Measurements from ENCODE around the gene HSD17B2.

Gene HSD17B2

DNA sequence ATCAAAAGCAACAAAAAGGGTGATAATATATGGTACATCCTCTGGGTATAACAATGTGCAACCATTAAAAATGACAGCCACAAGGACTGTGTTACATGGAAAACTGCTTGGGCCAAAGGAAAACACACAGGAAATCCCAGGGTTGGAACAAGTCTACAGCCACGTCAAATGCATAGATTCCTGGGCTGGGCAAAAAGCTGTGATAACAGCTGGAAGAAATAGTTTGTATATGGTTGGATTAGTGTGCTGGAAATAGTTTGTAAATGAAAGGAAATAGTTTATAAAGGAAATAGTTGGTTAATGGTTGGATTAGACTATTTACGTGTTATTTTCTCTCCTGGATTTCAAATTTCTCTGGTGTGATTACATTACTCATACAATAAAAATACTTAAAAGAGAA, 2.6 kb downstream of the HSD17B2 start:
- DNase-seq (ENCODE audit: low spot score) = no peak
- TF ChIP-seq, protein P1, sequence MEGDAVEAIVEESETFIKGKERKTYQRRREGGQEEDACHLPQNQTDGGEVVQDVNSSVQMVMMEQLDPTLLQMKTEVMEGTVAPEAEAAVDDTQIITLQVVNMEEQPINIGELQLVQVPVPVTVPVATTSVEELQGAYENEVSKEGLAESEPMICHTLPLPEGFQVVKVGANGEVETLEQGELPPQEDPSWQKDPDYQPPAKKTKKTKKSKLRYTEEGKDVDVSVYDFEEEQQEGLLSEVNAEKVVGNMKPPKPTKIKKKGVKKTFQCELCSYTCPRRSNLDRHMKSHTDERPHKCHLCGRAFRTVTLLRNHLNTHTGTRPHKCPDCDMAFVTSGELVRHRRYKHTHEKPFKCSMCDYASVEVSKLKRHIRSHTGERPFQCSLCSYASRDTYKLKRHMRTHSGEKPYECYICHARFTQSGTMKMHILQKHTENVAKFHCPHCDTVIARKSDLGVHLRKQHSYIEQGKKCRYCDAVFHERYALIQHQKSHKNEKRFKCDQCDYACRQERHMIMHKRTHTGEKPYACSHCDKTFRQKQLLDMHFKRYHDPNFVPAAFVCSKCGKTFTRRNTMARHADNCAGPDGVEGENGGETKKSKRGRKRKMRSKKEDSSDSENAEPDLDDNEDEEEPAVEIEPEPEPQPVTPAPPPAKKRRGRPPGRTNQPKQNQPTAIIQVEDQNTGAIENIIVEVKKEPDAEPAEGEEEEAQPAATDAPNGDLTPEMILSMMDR (IDR thresholded peaks at IDR 0.05; ENCODE audit: extremely low read depth, insufficient read depth, missing control alignments) = no peak
- in situ Hi-C loops (cut with MboI; ENCODE audit: low pct_unique_long_range_greater_than_20kb, low sequenced_read_pairs, unreplicated experiment) = no loop called here

DNA sequence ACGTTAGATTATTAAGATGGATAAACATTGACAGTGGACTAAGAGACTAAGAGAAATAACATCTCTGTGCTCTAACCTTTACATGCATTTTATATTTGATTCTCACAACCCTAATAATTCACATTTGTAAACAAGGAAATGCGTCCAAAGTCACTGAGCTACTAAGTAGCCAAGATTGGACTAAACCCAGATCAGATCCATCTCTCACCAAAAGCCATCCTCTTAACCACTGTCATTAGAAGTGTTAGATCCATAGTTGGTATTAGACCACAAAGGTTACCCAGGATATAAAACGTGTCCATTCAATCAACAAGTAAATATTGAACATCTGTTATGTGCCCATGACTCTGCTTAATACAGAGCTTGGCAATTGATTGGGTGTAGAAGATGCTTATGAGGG, 5.2 kb downstream of the HSD17B2 start:
- no peak for DNase-seq (ENCODE audit: low spot score)
- in situ Hi-C loops (cut with MboI; ENCODE audit: low pct_unique_long_range_greater_than_20kb, low sequenced_read_pairs, unreplicated experiment) = no loop called here
- TF ChIP-seq, protein P1 (IDR thresholded peaks at IDR 0.05; ENCODE audit: extremely low read depth, insufficient read depth, missing control alignments) = no peak

DNA sequence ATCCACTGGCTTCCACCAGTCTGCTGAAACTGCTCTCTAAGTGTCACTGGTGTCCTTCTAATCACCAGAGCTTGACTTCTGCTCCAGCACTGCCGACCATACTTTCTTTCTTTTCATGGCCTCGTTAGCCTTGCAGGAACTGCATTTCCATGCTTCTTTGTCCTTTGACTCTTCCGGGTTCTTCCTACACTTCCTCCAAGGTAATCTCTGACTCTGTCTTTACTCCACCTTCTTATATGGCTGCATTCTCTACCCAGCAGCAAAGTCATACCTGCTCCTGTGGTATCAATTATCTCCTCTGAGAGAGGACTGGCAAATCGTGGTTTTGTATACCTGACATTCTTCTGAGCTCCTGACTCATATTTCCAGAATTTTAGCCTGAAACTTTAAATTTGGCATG, 6.5 kb downstream of the HSD17B2 start:
- TF ChIP-seq, protein P1 (IDR thresholded peaks at IDR 0.05; ENCODE audit: extremely low read depth, insufficient read depth, missing control alignments) = no peak
- in situ Hi-C loops (cut with MboI; ENCODE audit: low pct_unique_long_range_greater_than_20kb, low sequenced_read_pairs, unreplicated experiment) = no loop called here
- DNase-seq (ENCODE audit: low spot score) = no peak

DNA sequence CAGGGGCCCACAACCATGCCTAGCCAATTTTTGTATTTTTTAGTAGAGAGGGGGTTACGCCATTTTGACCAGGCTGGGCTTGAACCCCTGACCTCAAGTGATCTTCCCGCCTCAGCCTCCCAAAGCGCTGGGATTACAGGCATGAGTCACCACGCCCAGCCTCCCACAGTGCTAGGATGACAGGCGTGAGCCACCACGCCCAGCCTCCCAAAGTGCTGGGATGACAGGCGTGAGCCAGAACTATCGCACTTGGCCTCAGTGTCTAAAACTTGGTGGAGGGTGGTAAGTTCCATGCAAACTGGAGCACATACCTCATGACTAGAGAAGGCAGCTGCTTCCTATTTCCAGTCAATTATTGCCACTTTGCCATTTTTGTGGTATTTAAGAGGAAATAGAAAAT, 7.1 kb downstream of the HSD17B2 start:
- TF ChIP-seq, protein P1 (IDR thresholded peaks at IDR 0.05; ENCODE audit: extremely low read depth, insufficient read depth, missing control alignments) = no peak
- DNase-seq (ENCODE audit: low spot score) = no peak
- in situ Hi-C loops (cut with MboI; ENCODE audit: low pct_unique_long_range_greater_than_20kb, low sequenced_read_pairs, unreplicated experiment) = no loop called here

DNA sequence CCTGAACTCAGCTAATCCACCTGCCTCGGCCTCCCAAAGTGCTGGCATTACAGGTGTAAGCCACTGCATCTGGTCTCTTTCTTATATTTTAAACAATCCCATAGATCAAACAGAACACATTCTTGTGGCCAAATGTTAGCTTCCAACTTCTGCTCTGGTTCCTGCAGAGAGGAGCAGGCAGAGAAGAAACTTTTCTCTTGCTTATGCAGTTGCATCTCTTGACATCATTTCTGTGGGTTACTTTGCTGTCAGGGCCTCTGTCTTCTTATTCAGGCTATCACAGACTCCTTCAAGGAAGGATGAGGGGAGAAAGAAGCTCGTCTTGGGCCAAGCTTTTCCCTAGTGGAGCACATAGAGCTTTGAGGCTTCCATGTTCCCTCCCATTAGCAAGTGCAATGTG, 7.8 kb downstream of the HSD17B2 start:
- no peak for DNase-seq (ENCODE audit: low spot score)
- in situ Hi-C loops (cut with MboI; ENCODE audit: low pct_unique_long_range_greater_than_20kb, low sequenced_read_pairs, unreplicated experiment) = no loop called here
- TF ChIP-seq, protein P1 (IDR thresholded peaks at IDR 0.05; ENCODE audit: extremely low read depth, insufficient read depth, missing control alignments) = no peak

DNA sequence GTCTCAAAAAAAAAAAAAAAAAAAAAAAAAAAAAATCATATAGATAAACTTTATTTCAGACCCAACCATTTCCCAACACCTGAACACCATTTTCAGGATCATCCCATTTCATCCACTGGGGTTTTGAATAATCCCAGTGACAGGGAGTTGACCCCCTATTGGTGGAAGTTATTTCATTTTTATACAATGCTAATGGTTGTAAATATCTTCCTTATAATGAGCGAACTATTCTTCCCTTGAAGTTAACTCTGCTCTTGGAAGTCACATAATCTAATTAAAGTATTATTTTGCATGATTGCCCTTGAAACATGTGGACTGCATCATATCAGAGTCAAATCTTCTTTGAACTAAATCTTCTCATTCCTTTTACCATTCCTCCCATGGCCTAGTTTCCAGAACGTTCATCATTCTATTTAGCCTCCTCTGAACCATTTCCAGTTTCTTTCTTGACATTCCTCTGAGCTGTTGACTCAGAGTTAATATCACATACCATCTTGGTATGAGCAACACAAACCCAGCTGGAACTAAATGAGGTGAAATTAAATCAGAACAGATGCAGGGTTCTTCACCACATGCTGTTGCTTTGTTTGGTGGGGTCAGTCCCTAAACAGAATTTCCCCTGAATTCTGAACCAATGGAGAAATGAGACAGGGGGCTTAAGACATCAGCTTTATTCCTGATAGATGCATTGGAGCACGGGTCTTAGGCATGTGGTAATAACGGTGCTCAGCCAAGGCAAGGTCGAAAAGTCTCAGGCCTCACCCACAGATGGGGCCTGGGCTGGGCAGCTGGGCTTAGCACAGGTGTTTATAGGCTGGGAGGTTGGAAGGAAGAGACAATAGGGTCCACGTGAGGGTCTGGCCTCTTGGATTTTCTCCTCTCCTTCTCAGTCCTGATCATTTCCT, 8.9 kb downstream of the HSD17B2 start:
- TF ChIP-seq, protein P1 (IDR thresholded peaks at IDR 0.05; ENCODE audit: extremely low read depth, insufficient read depth, missing control alignments) = no peak
- DNase-seq (ENCODE audit: low spot score) = no peak
- in situ Hi-C loops (cut with MboI; ENCODE audit: low pct_unique_long_range_greater_than_20kb, low sequenced_read_pairs, unreplicated experiment) = no loop called here

All from GM13977 (cell line).